ENCODE data around the gene AGBL2. TPM values are rescaled to one million over a fixed set of nuclear protein-coding genes. Genes with fewer than 3 reads are reported as not detected.

Gene AGBL2
- total RNA-seq, 4 donors from 2014 or later = 0.44 to 5.9 (median 4.2) TPM; not detected in 1

- no peaks in the 10 kb centered on the region for H3K4me1 ChIP-seq
- DNase-seq (ENCODE audit: low spot score in 2 of 2) = no peak
- no peaks in the 10 kb centered on the region for H3K27me3 ChIP-seq
- no peaks in the 10 kb centered on the region for H3K36me3 ChIP-seq
- TF ChIP-seq, protein P1, sequence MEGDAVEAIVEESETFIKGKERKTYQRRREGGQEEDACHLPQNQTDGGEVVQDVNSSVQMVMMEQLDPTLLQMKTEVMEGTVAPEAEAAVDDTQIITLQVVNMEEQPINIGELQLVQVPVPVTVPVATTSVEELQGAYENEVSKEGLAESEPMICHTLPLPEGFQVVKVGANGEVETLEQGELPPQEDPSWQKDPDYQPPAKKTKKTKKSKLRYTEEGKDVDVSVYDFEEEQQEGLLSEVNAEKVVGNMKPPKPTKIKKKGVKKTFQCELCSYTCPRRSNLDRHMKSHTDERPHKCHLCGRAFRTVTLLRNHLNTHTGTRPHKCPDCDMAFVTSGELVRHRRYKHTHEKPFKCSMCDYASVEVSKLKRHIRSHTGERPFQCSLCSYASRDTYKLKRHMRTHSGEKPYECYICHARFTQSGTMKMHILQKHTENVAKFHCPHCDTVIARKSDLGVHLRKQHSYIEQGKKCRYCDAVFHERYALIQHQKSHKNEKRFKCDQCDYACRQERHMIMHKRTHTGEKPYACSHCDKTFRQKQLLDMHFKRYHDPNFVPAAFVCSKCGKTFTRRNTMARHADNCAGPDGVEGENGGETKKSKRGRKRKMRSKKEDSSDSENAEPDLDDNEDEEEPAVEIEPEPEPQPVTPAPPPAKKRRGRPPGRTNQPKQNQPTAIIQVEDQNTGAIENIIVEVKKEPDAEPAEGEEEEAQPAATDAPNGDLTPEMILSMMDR (IDR thresholded peaks at IDR 0.05) = no peak
- TF ChIP-seq POLR2A (IDR thresholded peaks at IDR 0.05) (no peak), EP300 (IDR thresholded peaks at IDR 0.05) (no peak)
- H3K9me3 ChIP-seq = no peaks in the 10 kb centered on the region
- H3K27ac ChIP-seq = no peak overlapping the region
- 96 to 100% methylated on average over 2 of the region's 2 CpGs for WGBS, 2 donors
- H3K4me3 ChIP-seq = no peak overlapping the region
These were observed 53.9 kb downstream of the AGBL2 start for GRCh38 chr11:47661245-47661644.

DNA sequence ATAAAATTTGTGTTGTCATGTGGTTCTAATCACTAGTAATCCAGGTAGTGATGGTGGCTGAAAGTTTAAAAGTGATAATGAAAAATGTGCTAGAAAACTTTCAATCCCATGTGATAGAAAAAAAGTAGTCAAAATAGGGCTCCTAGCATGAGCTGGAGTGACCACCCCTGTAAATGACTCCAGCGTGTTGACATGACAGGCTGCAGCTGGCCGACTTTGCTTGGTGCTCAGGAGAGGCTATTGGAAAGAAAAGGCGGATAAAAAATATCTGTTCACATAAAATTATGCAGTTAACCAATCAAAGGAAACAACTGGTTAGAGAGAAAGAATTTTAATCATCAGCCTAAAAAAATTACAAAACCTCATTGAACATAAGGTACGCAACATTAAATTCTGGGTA is 55.9 kb downstream of the AGBL2 start:
- no peaks in the 10 kb centered on the region for H3K4me1 ChIP-seq
- H3K9me3 ChIP-seq = no peaks in the 10 kb centered on the region
- H3K27ac ChIP-seq = no peak overlapping the region
- TF ChIP-seq POLR2A (IDR thresholded peaks at IDR 0.05) (no peak), EP300 (IDR thresholded peaks at IDR 0.05) (no peak)
- TF ChIP-seq, protein P1 (IDR thresholded peaks at IDR 0.05) = no peak
- WGBS, 2 donors = 72 to 73% methylated on average over 4 of the region's 4 CpGs
- no peak overlapping the region for H3K4me3 ChIP-seq
- H3K27me3 ChIP-seq = no peaks in the 10 kb centered on the region
- H3K36me3 ChIP-seq = no peaks in the 10 kb centered on the region
- no peak for DNase-seq (ENCODE audit: low spot score in 2 of 2)

DNA sequence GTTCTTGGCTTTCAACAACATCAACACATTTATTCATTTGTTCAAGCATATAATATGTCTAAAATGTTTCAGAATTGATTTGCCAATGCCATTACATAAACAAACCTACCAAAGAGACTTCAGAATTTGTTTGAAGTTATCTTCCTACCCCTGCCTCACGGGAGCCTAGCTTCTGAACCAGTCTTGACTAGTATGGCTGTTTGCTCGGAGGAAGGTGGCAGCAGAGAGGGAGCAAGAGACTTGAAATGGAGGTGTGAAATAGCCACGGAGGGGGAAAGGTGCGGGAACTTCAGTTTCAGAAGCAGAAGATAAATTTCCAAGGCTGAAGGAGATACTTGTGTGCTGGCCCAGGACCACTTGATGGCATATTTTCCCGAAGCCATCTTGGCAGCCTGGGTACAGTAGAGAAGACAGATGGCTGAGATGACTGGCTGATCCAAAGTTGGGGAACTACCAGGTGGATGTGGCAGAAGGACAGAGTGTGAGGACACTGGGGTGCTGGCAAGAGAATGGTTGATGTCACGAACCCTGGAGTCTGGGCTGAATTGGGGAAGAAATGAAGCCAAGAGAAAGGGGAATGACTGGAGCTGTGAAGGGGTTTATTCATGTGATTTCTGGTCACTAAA is 58.8 kb downstream of the AGBL2 start:
- H3K4me1 ChIP-seq = no peaks in the 10 kb centered on the region
- DNase-seq (ENCODE audit: low spot score in 2 of 2) = no peak
- TF ChIP-seq POLR2A (IDR thresholded peaks at IDR 0.05) (no peak), EP300 (IDR thresholded peaks at IDR 0.05) (no peak)
- TF ChIP-seq, protein P1 (IDR thresholded peaks at IDR 0.05) = no peak
- H3K36me3 ChIP-seq = no peaks in the 10 kb centered on the region
- H3K4me3 ChIP-seq = no peak overlapping the region
- WGBS, 2 donors = 65 to 70% methylated on average over 6 of the region's 6 CpGs
- no peaks in the 10 kb centered on the region for H3K27me3 ChIP-seq
- peaks cover 0 to 6% (median 0%) of the 10 kb centered on the region in 4 donors for H3K9me3 ChIP-seq
- H3K27ac ChIP-seq = no peak overlapping the region

- WGBS, 2 donors = 92% methylated on average over 5 of the region's 5 CpGs
- H3K27ac ChIP-seq = no peak overlapping the region
- no peak for DNase-seq (ENCODE audit: low spot score in 2 of 2)
These were observed 63.2 kb downstream of the AGBL2 start for GRCh38 chr11:47651818-47652469.

DNA sequence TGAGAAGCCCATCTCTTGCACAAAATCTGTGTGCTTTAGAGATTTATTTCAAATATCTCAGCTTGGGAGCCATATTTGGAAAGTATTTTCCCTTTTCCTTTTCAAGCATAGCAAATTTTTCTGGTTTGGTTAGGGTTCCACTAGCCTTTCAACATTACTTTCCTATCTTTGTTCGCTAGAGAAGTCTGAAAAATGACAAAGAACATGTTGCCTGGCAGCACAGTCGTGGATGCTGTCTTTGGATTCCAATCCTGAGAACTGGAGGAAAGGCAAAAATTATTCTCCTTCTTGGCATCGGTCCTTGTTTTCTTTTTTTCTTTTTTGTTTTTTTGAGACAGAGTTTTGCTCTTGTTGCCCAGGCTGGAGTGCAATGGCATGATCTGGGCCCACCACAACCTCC is 65.9 kb downstream of the AGBL2 start:
- H3K27me3 ChIP-seq = no peaks in the 10 kb centered on the region
- WGBS, 2 donors = 53 to 64% methylated on average over 3 of the region's 3 CpGs
- no peak overlapping the region for H3K4me3 ChIP-seq
- DNase-seq (ENCODE audit: low spot score in 2 of 2) = no peak
- H3K36me3 ChIP-seq = no peaks in the 10 kb centered on the region
- H3K4me1 ChIP-seq = no peaks in the 10 kb centered on the region
- peaks cover 0 to 6% (median 0%) of the 10 kb centered on the region in 4 donors for H3K9me3 ChIP-seq
- no peak overlapping the region for H3K27ac ChIP-seq
- TF ChIP-seq EP300 (IDR thresholded peaks at IDR 0.05) = no peak
- TF ChIP-seq POLR2A (IDR thresholded peaks at IDR 0.05) = no peak
- TF ChIP-seq, protein P1 (IDR thresholded peaks at IDR 0.05) = no peak

More at GRCh38 chr11:47651818-47652469, 63.2 kb downstream of the AGBL2 start:
- TF ChIP-seq, protein P1 (IDR thresholded peaks at IDR 0.05) = no peak
- TF ChIP-seq EP300 (IDR thresholded peaks at IDR 0.05) (no peak), POLR2A (IDR thresholded peaks at IDR 0.05) (no peak)
- no peaks in the 10 kb centered on the region for H3K4me1 ChIP-seq
- H3K9me3 ChIP-seq = peaks cover 0 to 6% (median 0%) of the 10 kb centered on the region in 4 donors
- H3K27me3 ChIP-seq = no peaks in the 10 kb centered on the region
- H3K36me3 ChIP-seq = no peaks in the 10 kb centered on the region
- no peak overlapping the region for H3K4me3 ChIP-seq

Measured in tibial nerve (tissue), 4 donors.